Natural killer cell (primary cell): ENCODE measurements around the gene TFR2. TPM values are rescaled to one million over a fixed set of nuclear protein-coding genes. Genes with fewer than 3 reads are reported as not detected.

Experiments
- ATAC-seq, 3 donors: fragments of 150-1000 bp in 2 of 3; fragments of 200-7000 bp in 1 of 3; cut with Tn5 transposase; 1 replicate in 1 of 3; 2 replicates in 2 of 3; pipeline ENCODE4 v1.10.0; 2021; ENCODE audit warnings: mild to moderate bottlenecking in 2 of 3, moderate library complexity in 2 of 3
- DNase-seq, 2 donors: peaks; one replicate each; pipeline versions ENCODE4 v3.0.0 to v3.0.0-alpha.2; 2013 to 2021; ENCODE audit warnings: mixed read lengths in 1 of 2
- H3K27ac ChIP-seq: one replicate; pipeline ENCODE4 v1.5.1; 2013; ENCODE audit warnings: mild to moderate bottlenecking, low read length
- H3K27me3 ChIP-seq: one replicate; pipeline ENCODE4 v1.6.1; 2013; ENCODE audit warnings: low read length; ENCODE audit not compliant: control insufficient read depth, insufficient read depth
- H3K36me3 ChIP-seq: one replicate; pipeline ENCODE4 v1.6.1; 2013; ENCODE audit warnings: low read length; ENCODE audit not compliant: control insufficient read depth, insufficient read depth
- H3K4me1 ChIP-seq: one replicate; pipeline ENCODE4 v1.6.1; 2013; ENCODE audit warnings: low read length; ENCODE audit not compliant: control insufficient read depth, insufficient read depth
- H3K4me3 ChIP-seq: one replicate; pipeline ENCODE4 v1.5.1; 2013; ENCODE audit warnings: low read length
- H3K9me3 ChIP-seq: one replicate; pipeline ENCODE4 v1.6.1; 2013; ENCODE audit warnings: low read length; ENCODE audit not compliant: control insufficient read depth, insufficient read depth
- H3K27ac Mint-ChIP-seq, 2 donors: one replicate each; pipeline ENCODE4 v1.8.0; 2022; ENCODE audit warnings: mild to moderate bottlenecking in 2 of 2, mixed read lengths in 2 of 2, moderate library complexity in 1 of 2
- H3K27me3 Mint-ChIP-seq, 2 donors: one replicate each; pipeline ENCODE4 v1.8.0; 2022; ENCODE audit warnings: low read depth in 2 of 2, mixed read lengths in 2 of 2
- H3K36me3 Mint-ChIP-seq: one replicate; pipeline ENCODE4 v1.8.0; 2022; ENCODE audit warnings: mixed read lengths
- H3K4me1 Mint-ChIP-seq, 2 donors: one replicate each; pipeline ENCODE4 v1.8.0; 2022; ENCODE audit warnings: mixed read lengths in 2 of 2
- H3K4me3 Mint-ChIP-seq: one replicate; pipeline ENCODE4 v1.8.0; 2022; ENCODE audit warnings: mild to moderate bottlenecking, moderate library complexity, mixed read lengths
- H3K9me3 Mint-ChIP-seq, 2 donors: one replicate each; pipeline ENCODE4 v1.8.0; 2022; ENCODE audit warnings: mixed read lengths in 2 of 2
- CTCF ChIP-seq: fragments of 200-600 bp; IDR thresholded peaks from one replicate; pipeline ENCODE4 v1.8.0; 2022; ENCODE audit warnings: antibody characterized with exemption
- whole genome bisulfite sequencing: methylation state at CpG from one replicate; pipeline ENCODE4 v1.1.7; 2013; ENCODE audit warnings: missing lambda C conversion rate; ENCODE audit not compliant: insufficient coverage; 5-methylcytosine and 5-hydroxymethylcytosine counted together
- intact Hi-C: fragments of 100-400 bp; cut with micrococcal nuclease; formaldehyde crosslinking; loops from one replicate; pipeline ENCODE4 v1.14.2; 2022
- total RNA-seq, 4 donors: library from RNA; stranded (reverse); fragments of 120-200 nt in 1 of 4; gene quantifications; one replicate each; pipeline versions ENCODE4 v1.2.3 to v1.2.4, GENCODE V29; 2013 to 2022

Gene TFR2
- total RNA-seq, 3 donors from 2014 or later (not counting 1 experiment from before 2014, with no cell fraction given) = 9.8 to 13.8 (median 12.0) TPM

DNA sequence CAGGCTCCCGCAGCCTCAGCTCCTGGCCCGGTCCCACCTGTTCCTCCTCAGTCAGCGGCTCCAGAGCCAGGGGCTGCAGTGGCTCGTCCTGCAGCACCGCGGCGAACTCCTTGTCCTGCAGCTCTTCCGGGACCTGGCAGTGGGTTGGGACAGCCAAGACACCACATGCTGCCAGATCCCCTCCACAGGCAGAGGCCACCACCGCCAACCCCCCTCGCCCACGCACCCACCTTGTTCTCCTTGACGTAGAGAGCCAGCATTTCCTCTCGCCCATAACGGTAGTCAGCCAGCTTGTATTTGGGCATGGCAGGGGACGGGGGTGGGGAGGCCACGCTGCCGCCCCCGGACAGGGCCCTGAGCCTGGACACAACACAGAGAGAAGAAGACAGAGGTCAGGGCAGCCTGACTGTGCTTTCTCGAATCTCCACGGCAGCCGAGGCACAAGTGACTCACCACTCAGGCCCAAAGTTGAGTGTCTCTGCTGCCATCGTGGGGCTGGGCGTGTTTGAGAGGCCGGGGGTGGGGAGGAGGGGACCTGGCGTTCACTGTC is 46.5 kb upstream of the TFR2 start:
- ATAC-seq (no peak), DNase-seq (no peak)
- Histone ChIP-seq H3K4me1 (peaks cover 31% of the 10 kb centered on the region), H3K36me3 (peaks cover 53% of the 10 kb centered on the region), H3K27ac (no peak overlapping the region), H3K9me3 (no peaks in the 10 kb centered on the region), H3K4me3 (no peak overlapping the region), H3K27me3 (no peaks in the 10 kb centered on the region)
- no peak overlapping the region for H3K4me3 Mint-ChIP-seq
- no peaks in the 10 kb centered on the region for H3K9me3 Mint-ChIP-seq
- intact Hi-C loops = no loop called here
- no peaks in the 10 kb centered on the region for H3K27me3 Mint-ChIP-seq
- TF ChIP-seq CTCF = no peak
- H3K4me1 Mint-ChIP-seq = peaks cover 19 to 29% of the 10 kb centered on the region in 2 donors
- 88% methylated on average over 25 of the region's 25 CpGs for WGBS
- H3K36me3 Mint-ChIP-seq = no peaks in the 10 kb centered on the region
- no peak overlapping the region for H3K27ac Mint-ChIP-seq

GRCh38 chr7:100687261-100687660 is 45.9 kb upstream of the TFR2 start:
- H3K4me1 ChIP-seq = peaks cover 25% of the 10 kb centered on the region
- intact Hi-C loops = no loop called here
- no peak for TF ChIP-seq CTCF
- no peaks in the 10 kb centered on the region for H3K27me3 ChIP-seq
- no peak overlapping the region for H3K27ac ChIP-seq
- Mint-ChIP-seq H3K36me3 (no peaks in the 10 kb centered on the region), H3K27ac (no peak overlapping the region), H3K4me1 (peaks cover 13 to 23% of the 10 kb centered on the region in 2 donors), H3K4me3 (no peak overlapping the region), H3K27me3 (no peaks in the 10 kb centered on the region), H3K9me3 (no peaks in the 10 kb centered on the region)
- H3K9me3 ChIP-seq = no peaks in the 10 kb centered on the region
- DNase-seq (no peak), ATAC-seq (no peak)
- no peak overlapping the region for H3K4me3 ChIP-seq
- WGBS = 91% methylated on average over 22 of the region's 22 CpGs
- H3K36me3 ChIP-seq = peaks cover 59% of the 10 kb centered on the region

DNA sequence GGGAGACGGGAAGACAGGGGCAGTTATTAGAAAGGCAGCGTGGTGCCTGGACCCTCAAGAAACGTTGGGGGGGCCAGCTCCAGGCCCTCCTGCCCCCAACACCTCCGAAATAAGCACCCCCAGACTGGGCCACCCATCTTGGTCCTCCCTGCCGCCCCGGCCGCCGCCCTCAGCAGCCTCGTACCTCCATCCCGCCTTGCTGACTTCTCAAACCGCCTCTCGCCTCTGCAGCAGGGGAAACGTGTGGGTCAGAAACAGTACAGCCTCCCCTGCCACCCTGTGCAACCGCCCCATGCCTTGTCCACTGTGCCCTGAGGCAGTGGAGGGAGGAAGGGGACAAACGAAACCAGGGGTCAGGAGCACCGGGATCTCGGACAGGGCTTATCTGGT is 45.5 kb upstream of the TFR2 start:
- ATAC-seq (no peak), DNase-seq (no peak)
- Histone ChIP-seq H3K9me3 (no peaks in the 10 kb centered on the region), H3K27me3 (no peaks in the 10 kb centered on the region), H3K27ac (no peak overlapping the region), H3K4me1 (peaks cover 21% of the 10 kb centered on the region), H3K36me3 (peaks cover 62% of the 10 kb centered on the region), H3K4me3 (no peak overlapping the region)
- intact Hi-C loops = no loop called here
- no peak overlapping the region for H3K4me3 Mint-ChIP-seq
- H3K27ac Mint-ChIP-seq = no peak overlapping the region
- H3K27me3 Mint-ChIP-seq = no peaks in the 10 kb centered on the region
- 94% methylated on average over 17 of the region's 17 CpGs for WGBS
- peaks cover 9 to 19% of the 10 kb centered on the region in 2 donors for H3K4me1 Mint-ChIP-seq
- no peaks in the 10 kb centered on the region for H3K9me3 Mint-ChIP-seq
- no peak for TF ChIP-seq CTCF
- H3K36me3 Mint-ChIP-seq = no peaks in the 10 kb centered on the region

DNA sequence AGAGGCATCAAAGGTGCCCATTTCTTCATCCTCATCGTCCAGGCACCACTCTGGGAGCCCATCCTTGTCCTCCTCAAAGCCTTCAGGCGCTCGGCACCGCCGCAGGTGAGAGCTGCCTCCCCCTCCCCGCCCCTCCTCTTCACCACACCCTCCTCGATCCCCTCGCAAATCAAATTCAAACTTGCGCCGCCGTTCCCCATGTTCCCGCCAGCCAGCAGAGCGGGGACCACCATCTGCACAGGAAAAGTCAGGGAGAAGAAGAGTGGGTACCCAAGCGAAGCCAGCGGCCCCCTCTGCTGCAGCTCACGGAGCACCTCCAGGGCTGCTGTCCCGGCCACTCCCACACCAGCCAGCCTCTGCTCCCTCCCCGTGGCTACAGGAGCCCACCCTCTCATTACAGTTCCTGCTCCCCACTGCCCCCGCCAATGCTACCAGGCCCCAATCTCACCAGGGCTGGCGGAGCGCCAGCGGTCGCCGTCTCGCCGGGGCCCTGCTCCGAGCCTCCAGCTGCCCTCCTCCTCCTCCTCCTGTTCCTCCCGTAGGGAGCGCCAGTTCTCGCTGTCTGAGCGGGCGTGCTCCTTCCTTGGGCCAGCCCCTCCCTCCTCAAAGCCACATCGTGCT is 45.0 kb upstream of the TFR2 start:
- Mint-ChIP-seq H3K9me3 (no peaks in the 10 kb centered on the region), H3K4me1 (peaks cover 5 to 20% of the 10 kb centered on the region in 2 donors), H3K36me3 (no peaks in the 10 kb centered on the region), H3K4me3 (no peak overlapping the region), H3K27ac (no peak overlapping the region), H3K27me3 (no peaks in the 10 kb centered on the region)
- Histone ChIP-seq H3K4me1 (peaks cover 20% of the 10 kb centered on the region), H3K27ac (no peak overlapping the region), H3K36me3 (peaks cover 67% of the 10 kb centered on the region), H3K9me3 (no peaks in the 10 kb centered on the region), H3K27me3 (no peaks in the 10 kb centered on the region), H3K4me3 (no peak overlapping the region)
- no peak for DNase-seq
- intact Hi-C loops = no loop called here
- no peak for TF ChIP-seq CTCF
- ATAC-seq = no peak
- WGBS = 94% methylated on average over 33 of the region's 33 CpGs
